Neuronal stem cell (in vitro differentiated cells): Measurements from ENCODE around the gene CAB39.

ENCODE experiments used
- DNase-seq: peaks from one replicate; pipeline ENCODE4 v3.0.0-alpha.2; 2013; ENCODE audit warnings: low spot score
- H2AFZ ChIP-seq: one replicate; pipeline ENCODE4 v1.6.1; 2013; ENCODE audit warnings: mild to moderate bottlenecking, low read length, inconsistent platforms
- H2AK5ac ChIP-seq: 2 replicates; pipeline ENCODE4 v1.6.1; 2013; ENCODE audit warnings: low read depth, mild to moderate bottlenecking, inconsistent platforms, low read length, moderate library complexity, mixed read lengths
- H2BK120ac ChIP-seq: 2 replicates; pipeline ENCODE4 v1.6.1; 2013; ENCODE audit warnings: low read depth, mild to moderate bottlenecking, inconsistent platforms, low read length, moderate library complexity, mixed read lengths
- H2BK12ac ChIP-seq: one replicate; pipeline ENCODE4 v1.6.1; 2013; ENCODE audit warnings: low read length, inconsistent platforms
- H2BK15ac ChIP-seq: 2 replicates; pipeline ENCODE4 v1.6.1; 2013; ENCODE audit warnings: mild to moderate bottlenecking, low read length, inconsistent platforms, mixed read lengths
- H2BK5ac ChIP-seq: one replicate; pipeline ENCODE4 v1.6.1; 2013; ENCODE audit warnings: inconsistent platforms, mild to moderate bottlenecking, low read length, moderate library complexity
- H3K14ac ChIP-seq: one replicate; pipeline ENCODE4 v1.6.1; 2013; ENCODE audit warnings: low read length, inconsistent platforms
- H3K18ac ChIP-seq: 2 replicates; pipeline ENCODE4 v1.6.1; 2013; ENCODE audit warnings: low read length, inconsistent platforms
- H3K23ac ChIP-seq: 2 replicates; pipeline ENCODE4 v1.6.1; 2013; ENCODE audit warnings: low read depth, mild to moderate bottlenecking, mixed read lengths, low read length, inconsistent platforms; ENCODE audit not compliant: poor library complexity
- H3K27ac ChIP-seq: replicated peaks from 3 replicates; pipeline ENCODE4 v1.5.1; 2013; ENCODE audit warnings: low read length, inconsistent platforms
- H3K27me3 ChIP-seq, 3 experiments: 2 replicates each; pipeline ENCODE4 v1.6.1; 2013; ENCODE audit warnings: low read length in 3 of 3, mild to moderate bottlenecking in 2 of 3, inconsistent platforms in 1 of 3, low read depth in 1 of 3, mixed read lengths in 1 of 3, moderate library complexity in 1 of 3; ENCODE audit not compliant: control insufficient read depth in 3 of 3, insufficient read depth in 3 of 3
- H3K36me3 ChIP-seq, 2 donors: replicated peaks in 1 of 2; 2 replicates each; pipeline ENCODE4 v1.6.1; 2013; ENCODE audit warnings: low read length in 2 of 2; ENCODE audit not compliant: control insufficient read depth in 2 of 2, insufficient read depth in 2 of 2
- H3K4ac ChIP-seq: 2 replicates; pipeline ENCODE4 v1.6.1; 2013; ENCODE audit warnings: inconsistent platforms, mild to moderate bottlenecking, low read length, moderate library complexity
- H3K4me1 ChIP-seq, 2 donors: 1 replicate in 1 of 2; 2 replicates in 1 of 2; pipeline ENCODE4 v1.6.1; 2013; ENCODE audit warnings: low read length in 2 of 2, low read depth in 1 of 2; ENCODE audit not compliant: control insufficient read depth in 2 of 2, insufficient read depth in 1 of 2
- H3K4me2 ChIP-seq: one replicate; pipeline ENCODE4 v1.6.1; 2013; ENCODE audit warnings: mild to moderate bottlenecking, low read length, inconsistent platforms; ENCODE audit not compliant: insufficient read depth, poor library complexity, severe bottlenecking
- H3K4me3 ChIP-seq, 2 donors: 2 replicates each; pipeline ENCODE4 v1.5.1; 2013; ENCODE audit warnings: low read length in 2 of 2, mild to moderate bottlenecking in 2 of 2, inconsistent platforms in 1 of 2, moderate library complexity in 1 of 2
- H3K79me1 ChIP-seq: one replicate; pipeline ENCODE4 v1.6.1; 2013; ENCODE audit warnings: low read depth, mild to moderate bottlenecking, inconsistent platforms, low read length, moderate library complexity
- H3K9ac ChIP-seq: one replicate; pipeline ENCODE4 v1.6.1; 2013; ENCODE audit warnings: mild to moderate bottlenecking, low read depth, low read length, inconsistent platforms; ENCODE audit not compliant: poor library complexity
- H3K9me3 ChIP-seq, 2 donors: replicated peaks in 1 of 2; 2 replicates each; pipeline versions ENCODE3 to v1.6.1; 2013; ENCODE audit warnings: low read length in 2 of 2, mild to moderate bottlenecking in 2 of 2, inconsistent platforms in 1 of 2, low read depth in 1 of 2, mixed read lengths in 1 of 2, moderate library complexity in 1 of 2; ENCODE audit not compliant: control insufficient read depth in 2 of 2, insufficient read depth in 1 of 2
- H4K8ac ChIP-seq: one replicate; pipeline ENCODE4 v1.6.1; 2013; ENCODE audit warnings: low read depth, mild to moderate bottlenecking, inconsistent platforms, low read length, moderate library complexity
- H4K91ac ChIP-seq: one replicate; pipeline ENCODE4 v1.6.1; 2013; ENCODE audit warnings: low read length, low read depth, mild to moderate bottlenecking, inconsistent platforms; ENCODE audit not compliant: poor library complexity
- WGBS, 2 donors: extraction: QIAGEN DNeasy Blood & Tissue Kit; methylation state at CpG; one replicate each; pipeline ENCODE4 v1.1.7; 2013; ENCODE audit warnings: missing lambda C conversion rate in 2 of 2, mixed read lengths in 1 of 2; ENCODE audit not compliant: insufficient read length in 2 of 2, insufficient replicate concordance in 1 of 2; ENCODE audit errors: extremely low coverage in 2 of 2; 5-methylcytosine and 5-hydroxymethylcytosine counted together

Gene CAB39

GRCh38 chr2:230751062-230751461 is 38.4 kb downstream of the CAB39 start:
- no peak for DNase-seq
- H2BK120ac ChIP-seq, result no peak overlapping the region
- no peak overlapping the region for H2AK5ac ChIP-seq
- no peak overlapping the region for H3K23ac ChIP-seq
- no peak overlapping the region for H3K14ac ChIP-seq
- H3K4ac ChIP-seq, result no peak overlapping the region
- no peak overlapping the region for H3K27ac ChIP-seq
- no peak overlapping the region for H4K91ac ChIP-seq
- no peaks in the 10 kb centered on the region for H3K27me3 ChIP-seq
- H4K8ac ChIP-seq, result no peak overlapping the region
- H2AFZ ChIP-seq, result no peak overlapping the region
- H3K4me3 ChIP-seq, result no peak overlapping the region
- no peak overlapping the region for H2BK15ac ChIP-seq
- H3K9ac ChIP-seq, result no peak overlapping the region
- peaks cover 0 to 7% of the 10 kb centered on the region in 2 donors for H3K9me3 ChIP-seq
- H3K4me2 ChIP-seq, result no peak overlapping the region
- H3K36me3 ChIP-seq, result peaks cover 0 to 5% of the 10 kb centered on the region in 2 donors
- H3K18ac ChIP-seq, result no peak overlapping the region
- H2BK5ac ChIP-seq, result no peak overlapping the region
- H2BK12ac ChIP-seq, result no peak overlapping the region
- H3K79me1 ChIP-seq, result peaks cover 1% of the 10 kb centered on the region
- WGBS, 2 donors, result no CpG with 5 or more reads among the region's 3 CpGs
- no peaks in the 10 kb centered on the region for H3K4me1 ChIP-seq

GRCh38 chr2:230754200-230754599 is 41.6 kb downstream of the CAB39 start:
- Histone ChIP-seq H2AK5ac (no peak overlapping the region), H2AFZ (no peak overlapping the region), H4K91ac (no peak overlapping the region), H3K36me3 (no peaks in the 10 kb centered on the region), H2BK5ac (no peak overlapping the region), H3K14ac (no peak overlapping the region), H3K27ac (no peak overlapping the region), H3K4ac (no peak overlapping the region), H3K9ac (no peak overlapping the region), H3K9me3 (peaks cover 0 to 7% of the 10 kb centered on the region in 2 donors), H3K4me3 (no peak overlapping the region), H3K27me3 (no peaks in the 10 kb centered on the region), H3K23ac (no peak overlapping the region), H4K8ac (no peak overlapping the region), H2BK12ac (no peak overlapping the region), H2BK120ac (no peak overlapping the region), H3K79me1 (peaks cover 1% of the 10 kb centered on the region), H2BK15ac (no peak overlapping the region), H3K18ac (no peak overlapping the region), H3K4me2 (no peak overlapping the region), H3K4me1 (no peaks in the 10 kb centered on the region)
- DNase-seq, result no peak
- 100% methylated on average over 1 of the region's 4 CpGs for WGBS, 2 donors

DNA sequence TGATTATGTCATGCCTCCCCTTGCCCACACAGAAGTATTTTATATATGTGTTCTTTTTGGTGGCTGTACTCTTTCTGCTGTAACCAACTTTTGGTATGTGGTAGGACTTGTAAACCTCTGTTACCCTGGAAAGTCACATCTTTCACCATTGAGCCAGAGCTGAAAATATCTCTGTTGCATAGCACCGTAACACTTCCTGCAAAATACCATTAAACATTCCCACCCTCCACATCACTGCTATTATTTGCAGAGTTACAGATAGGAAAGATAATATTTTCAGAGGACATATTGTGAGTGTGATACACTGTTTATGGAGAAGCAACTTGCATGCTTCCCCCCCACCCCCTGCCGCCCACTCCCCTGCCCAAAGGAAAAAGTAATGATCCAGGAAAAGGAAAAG is 44.8 kb downstream of the CAB39 start:
- no peaks in the 10 kb centered on the region for H3K4me1 ChIP-seq
- no peak overlapping the region for H2BK5ac ChIP-seq
- H2BK15ac ChIP-seq, result no peak overlapping the region
- no peak overlapping the region for H2AFZ ChIP-seq
- no peaks in the 10 kb centered on the region for H3K9me3 ChIP-seq
- no peak overlapping the region for H2BK120ac ChIP-seq
- H3K36me3 ChIP-seq, result peaks cover 1 to 22% of the 10 kb centered on the region in 2 donors
- no peak overlapping the region for H3K27ac ChIP-seq
- H3K18ac ChIP-seq, result no peak overlapping the region
- H2AK5ac ChIP-seq, result no peak overlapping the region
- WGBS, 2 donors, result no CpG with 5 or more reads among the region's 2 CpGs
- peaks cover 1% of the 10 kb centered on the region for H3K79me1 ChIP-seq
- no peak overlapping the region for H4K91ac ChIP-seq
- no peak overlapping the region for H3K23ac ChIP-seq
- no peak overlapping the region for H3K14ac ChIP-seq
- H2BK12ac ChIP-seq, result no peak overlapping the region
- no peak overlapping the region for H3K4ac ChIP-seq
- H3K27me3 ChIP-seq, result no peaks in the 10 kb centered on the region
- H3K4me3 ChIP-seq, result no peak overlapping the region
- no peak for DNase-seq
- no peak overlapping the region for H3K4me2 ChIP-seq
- H4K8ac ChIP-seq, result no peak overlapping the region
- H3K9ac ChIP-seq, result no peak overlapping the region

DNA sequence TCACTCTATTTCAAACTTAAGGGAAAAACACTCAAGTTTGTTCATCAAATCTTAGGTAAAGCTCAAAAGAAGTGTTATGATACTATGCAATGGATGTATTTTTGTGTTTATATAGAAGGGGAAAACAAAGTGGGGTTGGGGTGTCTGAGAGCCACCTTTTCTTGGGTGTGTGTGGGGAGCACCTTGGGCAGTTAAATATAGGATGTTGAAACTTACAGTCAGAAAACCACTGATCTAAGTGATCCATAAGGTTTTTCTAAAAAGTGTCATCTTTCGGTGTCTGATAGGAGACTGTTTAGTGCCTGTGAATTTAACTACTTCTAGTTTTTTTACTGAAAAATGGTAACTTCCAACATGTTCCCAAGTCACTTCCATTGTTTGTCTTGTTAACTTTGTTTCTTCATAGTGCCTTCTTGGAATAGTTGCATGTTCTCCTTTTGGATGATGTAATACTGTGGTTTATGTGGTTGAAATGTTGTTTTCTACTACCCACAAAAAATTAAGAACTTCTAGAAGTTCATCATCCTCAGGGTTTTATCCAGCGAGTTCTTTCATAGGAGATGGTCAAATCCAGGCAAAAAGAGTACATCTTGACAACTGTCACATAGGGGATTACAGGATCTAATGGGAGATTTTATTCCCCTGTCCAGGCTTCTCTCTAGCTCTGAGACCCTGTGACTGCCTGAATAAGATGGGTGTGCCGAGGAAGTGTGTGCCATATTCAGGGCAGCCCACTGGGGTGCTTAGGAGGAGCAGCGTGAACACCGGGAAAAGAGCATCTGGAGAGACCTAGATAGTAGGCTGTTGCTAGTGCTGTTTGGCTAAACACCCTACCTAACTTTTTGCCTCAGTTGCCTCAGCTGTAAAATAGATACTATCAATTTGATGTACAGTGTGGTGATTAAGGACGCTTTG is 46.2 kb downstream of the CAB39 start:
- no peak overlapping the region for H3K14ac ChIP-seq
- no CpG with 5 or more reads among the region's 6 CpGs for WGBS, 2 donors
- no peak overlapping the region for H3K27ac ChIP-seq

More for the DNA sequence above, 46.2 kb downstream of the CAB39 start:
- Histone ChIP-seq H4K8ac (no peak overlapping the region), H3K79me1 (no peaks in the 10 kb centered on the region), H3K9ac (no peak overlapping the region), H2AK5ac (no peak overlapping the region), H3K4me1 (no peaks in the 10 kb centered on the region), H3K4me3 (no peak overlapping the region), H3K36me3 (peaks cover 1 to 33% of the 10 kb centered on the region in 2 donors), H3K18ac (no peak overlapping the region), H3K9me3 (no peaks in the 10 kb centered on the region), H4K91ac (no peak overlapping the region), H2AFZ (no peak overlapping the region), H2BK12ac (no peak overlapping the region), H2BK120ac (no peak overlapping the region), H3K4ac (no peak overlapping the region), H2BK5ac (no peak overlapping the region), H3K23ac (no peak overlapping the region), H3K4me2 (no peak overlapping the region), H3K27me3 (no peaks in the 10 kb centered on the region), H2BK15ac (no peak overlapping the region)
- no peak for DNase-seq
